Pulmonary artery endothelial cell (primary cell): ENCODE measurements around the gene WDR26. TPM values are rescaled to one million over a fixed set of nuclear protein-coding genes. Genes with fewer than 3 reads are reported as not detected.
"Not testable (repeated sequence)": the region's sequence is repeated elsewhere in the genome, so short reads cannot be mapped to it uniquely, and the experiment has no call there.

Experiments used
- DNase-seq: peaks from one replicate; pipeline ENCODE4 v3.0.0-alpha.2; 2011; ENCODE audit warnings: low read depth, low spot score
- total RNA-seq: library from RNA; depleted of rRNA; stranded (reverse); fragments of >200 nt; gene quantifications from 2 replicates; pipeline ENCODE4 v1.2.3, GENCODE V29; 2014

Gene WDR26
- total RNA-seq, result 59.7 and 61.0 TPM in 2 replicates

DNA sequence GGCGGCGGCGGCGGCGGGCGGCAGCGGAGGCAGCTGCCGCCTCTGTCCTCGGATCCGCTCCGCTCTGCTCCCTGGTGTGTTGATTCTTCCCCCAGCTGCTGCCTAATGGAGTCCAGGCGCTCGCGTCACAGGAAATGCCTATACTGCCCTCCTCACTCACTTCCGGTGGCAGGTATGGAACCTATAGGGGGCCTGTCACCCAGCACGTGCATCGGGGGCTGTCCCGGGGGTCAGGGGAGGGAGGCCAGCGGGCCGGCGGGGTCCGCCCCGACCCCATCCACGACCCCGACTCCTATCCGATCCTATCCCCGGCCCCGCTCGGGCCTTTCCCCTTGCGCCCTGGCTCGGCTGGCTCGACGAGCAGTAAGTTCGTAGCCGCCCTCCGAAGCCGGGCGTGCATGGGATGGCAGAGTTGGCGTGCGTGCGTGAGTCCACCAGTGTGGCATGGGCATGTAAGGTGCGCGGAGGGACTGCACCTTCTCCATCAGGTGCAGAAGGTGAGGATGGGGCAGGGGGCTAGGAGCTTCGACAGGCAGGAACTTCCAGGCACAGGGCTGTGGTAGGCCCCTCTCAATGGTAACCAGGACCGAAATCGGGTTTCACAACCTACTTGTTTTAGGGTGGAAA is at the start of gene WDR26:
Gene WDR26 (minus strand): TSS at position 107 of the 627 bp plus-strand sequence.
- DNase-seq, result no peak

DNA sequence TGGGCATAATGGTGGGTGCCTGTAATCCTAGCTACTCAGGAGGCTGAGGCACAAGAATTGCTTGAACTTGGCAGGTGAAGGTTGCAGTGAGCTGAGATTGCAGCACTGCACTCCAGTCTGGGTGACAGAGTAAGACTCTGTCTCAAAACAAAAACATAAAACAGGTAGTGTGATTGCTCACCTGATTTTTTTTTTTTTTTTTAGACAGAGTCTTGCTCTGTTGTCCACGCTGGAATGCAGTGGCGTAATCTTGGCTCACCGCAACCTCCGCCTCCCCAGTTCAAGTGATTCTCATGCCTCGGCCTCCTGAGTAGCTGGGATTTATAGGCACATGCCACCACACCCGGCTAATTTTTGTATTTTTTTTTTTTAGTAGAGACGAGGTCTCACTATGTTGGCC is 48.6 kb upstream of the WDR26 start:
- not testable (repeated sequence) for DNase-seq

DNA sequence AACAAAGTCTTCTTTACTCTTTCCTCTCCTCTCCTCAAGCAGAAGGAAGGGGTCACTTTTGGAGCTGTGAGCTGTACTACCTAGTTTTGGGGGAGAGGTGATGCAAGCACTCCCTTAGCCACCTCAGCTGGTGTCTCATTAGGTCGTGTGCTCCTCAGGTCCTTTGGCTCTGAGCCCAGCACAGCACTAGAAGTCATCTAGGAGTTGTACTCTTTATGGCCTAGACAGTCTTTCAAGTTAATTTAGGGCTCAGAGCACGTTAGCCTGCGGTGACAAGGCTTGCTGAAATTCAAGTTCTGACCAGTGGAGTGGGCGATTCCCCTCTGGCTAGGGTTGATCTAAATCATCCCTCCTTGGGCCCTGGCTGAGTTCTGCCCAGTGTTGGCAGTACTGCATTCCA is 48.0 kb upstream of the WDR26 start:
- no peak for DNase-seq

DNA sequence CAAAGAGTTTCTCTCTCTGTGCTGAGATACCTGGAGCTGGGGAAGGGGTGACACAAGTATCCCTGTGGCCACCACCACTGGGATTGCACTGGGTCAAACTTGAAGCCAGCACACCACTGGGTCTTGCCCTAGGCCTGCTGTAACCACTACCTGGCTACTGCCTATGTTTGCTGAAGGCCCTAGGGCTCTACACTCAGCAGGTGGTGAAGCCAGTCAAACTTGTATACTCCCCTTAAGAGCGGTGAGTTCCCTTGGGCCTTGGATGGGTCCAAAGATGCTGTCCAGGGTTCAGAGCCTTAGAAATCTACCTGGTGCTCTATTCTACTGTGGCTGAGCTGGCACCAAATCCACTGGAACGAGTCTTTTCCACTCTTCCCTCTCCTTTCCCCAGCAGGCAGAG is 47.0 kb upstream of the WDR26 start:
- DNase-seq, result no peak

DNA sequence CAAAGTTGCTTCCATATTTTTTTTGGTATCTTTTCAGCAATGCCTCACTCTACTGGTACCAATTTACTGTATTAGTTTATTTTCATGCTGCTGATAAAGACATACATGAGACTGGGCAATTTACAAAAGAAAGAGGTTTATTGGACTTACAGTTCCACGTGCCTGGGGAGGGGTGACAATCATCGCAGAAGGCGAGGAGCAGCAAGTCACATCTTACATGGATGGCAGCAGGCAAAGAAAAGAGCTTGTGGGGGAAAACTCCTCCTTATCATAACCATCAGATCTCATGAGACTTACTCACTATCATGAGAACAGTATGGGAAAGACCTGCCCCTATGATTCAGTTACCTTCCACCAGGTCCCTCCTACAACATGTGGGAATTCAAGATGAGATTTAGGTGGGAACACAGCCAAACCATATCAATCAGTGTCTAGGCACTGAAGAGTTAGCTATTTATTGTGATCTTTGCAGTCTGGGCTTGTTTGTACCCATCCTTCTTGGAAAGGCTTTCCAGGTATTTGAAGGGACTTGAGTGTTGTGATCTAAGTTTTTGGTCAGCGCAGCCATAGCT is 46.4 kb upstream of the WDR26 start:
- not testable (repeated sequence) for DNase-seq

DNA sequence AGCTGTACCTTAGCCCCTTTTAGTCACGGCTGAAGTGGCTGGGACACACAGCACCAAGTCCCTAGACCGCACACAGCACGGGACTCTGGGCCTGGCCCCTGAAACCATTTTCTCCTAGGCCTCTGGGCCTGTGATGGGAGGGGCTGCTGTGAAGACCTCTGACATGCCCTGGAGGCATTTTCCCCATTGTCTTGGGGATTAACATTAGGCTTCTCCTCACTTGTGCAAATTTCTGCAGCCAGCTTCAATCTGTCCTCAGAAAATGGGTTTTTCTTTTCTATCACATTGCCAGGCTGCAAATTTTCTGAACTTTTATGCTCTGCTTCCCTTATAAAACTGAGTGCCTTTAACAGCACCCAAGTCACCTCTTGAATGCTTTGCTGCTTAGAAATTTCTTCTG is 45.6 kb upstream of the WDR26 start:
- DNase-seq, result not testable (repeated sequence)

DNA sequence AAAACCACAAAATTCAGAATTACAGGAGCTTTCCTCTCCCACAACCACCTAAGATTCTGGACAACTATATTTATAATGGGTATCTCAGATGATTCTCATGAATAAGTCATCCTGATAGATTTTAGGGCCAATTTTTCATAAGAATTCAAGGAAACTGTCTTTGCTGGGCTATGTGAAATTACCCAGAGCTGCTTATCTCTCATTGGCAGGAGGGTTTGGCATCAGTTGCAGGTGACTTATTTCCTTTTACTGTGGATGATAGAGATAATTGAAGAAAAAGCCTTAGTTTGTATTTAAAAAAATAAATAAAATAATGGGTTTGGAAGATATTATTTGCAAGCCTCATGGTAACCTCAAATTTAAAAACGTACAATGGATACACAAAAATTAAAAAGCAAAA is 38.2 kb upstream of the WDR26 start:
- DNase-seq, result no peak

DNA sequence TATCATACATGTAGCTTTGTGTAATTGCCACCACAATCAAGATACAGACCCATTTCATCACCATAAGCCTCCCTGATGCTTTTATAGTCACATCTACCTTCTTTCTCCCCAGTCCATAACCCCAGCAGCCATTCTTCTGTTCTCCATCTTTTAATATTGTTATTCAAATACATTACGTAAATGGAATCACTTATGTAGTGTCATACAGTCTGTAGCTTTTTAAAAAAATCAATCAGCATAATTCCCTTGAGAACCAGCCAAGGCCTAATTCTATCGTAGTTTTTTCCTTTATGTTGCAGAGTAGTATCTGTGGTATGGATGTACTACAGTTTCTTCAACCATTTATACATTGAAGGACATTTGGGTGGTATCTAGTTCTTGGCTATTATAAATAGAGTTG is 31.6 kb upstream of the WDR26 start:
- no peak for DNase-seq

DNA sequence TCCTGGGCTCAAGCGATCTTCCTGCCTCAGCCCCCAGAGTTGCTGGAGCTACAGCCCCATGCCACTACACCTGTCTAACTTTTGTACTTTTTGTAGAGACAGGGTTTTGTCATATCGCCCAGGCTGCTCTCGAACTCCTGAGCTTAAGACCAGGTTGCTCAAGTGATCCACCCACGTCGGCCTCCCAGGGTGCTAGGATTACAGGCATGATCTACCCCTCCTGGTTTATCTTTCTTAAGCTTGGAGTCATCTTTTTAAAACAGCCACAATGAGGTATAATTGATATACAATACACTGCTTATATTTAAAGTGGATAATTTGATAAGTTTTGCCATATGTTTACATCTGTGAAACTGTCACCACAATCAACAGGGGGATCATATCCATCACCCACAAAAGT is 25.4 kb upstream of the WDR26 start:
- DNase-seq, result no peak

DNA sequence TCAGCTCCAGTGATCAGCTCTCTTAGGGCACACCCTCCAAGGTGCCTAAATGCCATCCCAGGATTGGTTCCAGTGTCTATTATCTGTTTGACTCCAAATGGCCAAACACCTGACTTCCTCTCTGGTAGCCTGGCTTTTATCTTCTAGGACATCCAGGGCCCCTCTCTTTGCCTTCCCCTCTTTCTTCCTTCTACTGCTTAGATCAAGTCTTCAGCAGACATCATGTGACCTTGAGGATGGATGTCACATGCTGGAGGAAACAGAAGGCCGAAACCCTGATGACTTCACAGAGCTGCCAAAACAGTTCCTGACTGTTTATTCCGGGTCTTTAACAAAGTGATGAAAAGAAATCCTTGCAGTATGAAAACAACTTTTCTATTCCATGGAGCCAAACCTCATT is 24.4 kb upstream of the WDR26 start:
- peak; percentile 48 for DNase-seq

DNA sequence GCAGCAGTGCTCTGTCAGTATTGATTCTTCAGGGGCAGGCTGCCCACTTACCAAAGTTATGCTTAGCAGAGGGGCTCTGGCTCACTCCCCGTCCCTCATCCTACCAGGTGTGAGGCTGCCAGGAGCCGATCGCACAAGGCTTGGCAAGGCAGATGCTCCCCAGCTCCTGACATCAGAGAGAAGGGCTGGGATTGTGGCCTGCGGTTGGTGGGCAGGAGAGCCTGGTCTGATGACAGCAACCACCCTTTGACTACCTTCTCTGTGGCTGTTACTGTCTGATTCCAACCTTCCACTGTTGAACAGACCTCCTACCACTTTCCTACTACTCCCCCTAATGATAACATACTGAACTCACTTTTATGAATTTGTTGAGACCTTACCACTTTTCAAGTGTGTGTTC is 23.7 kb upstream of the WDR26 start:
- no peak for DNase-seq

DNA sequence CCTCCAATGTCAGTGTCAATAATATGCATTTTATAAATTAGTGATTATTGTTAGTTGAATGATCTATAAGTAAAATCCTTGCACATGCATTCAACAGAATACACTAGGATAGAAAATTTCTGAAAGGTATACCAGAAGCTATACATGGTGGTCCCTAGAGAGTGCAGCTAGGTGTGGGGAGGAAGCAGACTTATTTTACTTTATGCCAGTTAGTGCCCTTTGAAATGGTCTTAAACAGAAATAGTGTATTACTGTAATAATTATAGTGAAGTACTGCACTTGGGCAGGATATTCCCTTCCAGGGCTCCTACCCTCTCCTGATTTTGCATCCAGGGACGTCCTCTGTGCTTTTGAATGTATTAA is 23.2 kb upstream of the WDR26 start:
- no peak for DNase-seq

DNA sequence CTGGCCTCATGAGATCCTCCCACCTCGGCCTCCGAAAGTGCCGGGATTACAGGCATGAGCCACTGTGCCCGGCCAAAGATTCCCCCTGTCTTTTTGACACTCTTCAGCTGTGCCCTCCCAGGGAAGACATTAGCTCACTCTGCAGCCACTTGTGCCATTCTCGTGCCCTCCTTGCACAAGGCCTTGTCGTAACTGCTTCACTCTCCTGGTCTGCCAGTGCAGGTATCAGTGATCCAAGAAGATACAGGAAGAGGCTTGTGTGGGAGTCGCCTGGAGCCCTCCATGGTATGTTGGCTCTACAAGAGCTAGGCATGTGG is 22.0 kb upstream of the WDR26 start:
- no peak for DNase-seq

DNA sequence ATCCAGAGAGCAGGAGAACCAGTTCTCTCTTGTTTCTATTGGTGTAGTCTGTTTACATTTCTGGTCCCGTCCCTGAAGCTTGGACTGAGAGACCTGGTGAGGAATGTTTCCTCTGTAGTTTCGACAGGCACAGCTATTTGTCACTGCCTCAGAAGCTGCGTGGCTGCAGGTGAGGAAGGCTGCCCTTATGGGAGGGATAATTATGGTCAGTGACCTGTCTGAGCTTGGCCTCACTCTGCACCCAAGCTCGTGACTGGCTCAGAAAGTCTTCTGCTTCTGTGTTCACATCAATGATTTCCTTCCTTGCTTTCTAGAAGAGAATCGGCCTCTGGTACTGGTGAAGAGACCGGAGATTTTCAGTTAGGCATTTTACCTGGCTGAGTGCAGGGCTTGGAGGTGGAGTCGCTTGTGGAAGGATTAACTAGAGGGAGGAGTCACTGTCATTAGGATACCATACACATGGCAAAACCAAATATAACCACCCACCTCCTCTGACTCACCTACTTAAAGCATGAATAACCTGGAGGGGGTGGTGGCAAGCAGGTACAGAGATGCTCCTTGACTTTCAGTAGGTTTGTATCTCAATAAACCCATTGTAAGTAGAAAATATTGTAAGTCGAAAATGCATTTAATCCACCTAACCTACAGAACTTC is 19.9 kb upstream of the WDR26 start:
- DNase-seq, result no peak

DNA sequence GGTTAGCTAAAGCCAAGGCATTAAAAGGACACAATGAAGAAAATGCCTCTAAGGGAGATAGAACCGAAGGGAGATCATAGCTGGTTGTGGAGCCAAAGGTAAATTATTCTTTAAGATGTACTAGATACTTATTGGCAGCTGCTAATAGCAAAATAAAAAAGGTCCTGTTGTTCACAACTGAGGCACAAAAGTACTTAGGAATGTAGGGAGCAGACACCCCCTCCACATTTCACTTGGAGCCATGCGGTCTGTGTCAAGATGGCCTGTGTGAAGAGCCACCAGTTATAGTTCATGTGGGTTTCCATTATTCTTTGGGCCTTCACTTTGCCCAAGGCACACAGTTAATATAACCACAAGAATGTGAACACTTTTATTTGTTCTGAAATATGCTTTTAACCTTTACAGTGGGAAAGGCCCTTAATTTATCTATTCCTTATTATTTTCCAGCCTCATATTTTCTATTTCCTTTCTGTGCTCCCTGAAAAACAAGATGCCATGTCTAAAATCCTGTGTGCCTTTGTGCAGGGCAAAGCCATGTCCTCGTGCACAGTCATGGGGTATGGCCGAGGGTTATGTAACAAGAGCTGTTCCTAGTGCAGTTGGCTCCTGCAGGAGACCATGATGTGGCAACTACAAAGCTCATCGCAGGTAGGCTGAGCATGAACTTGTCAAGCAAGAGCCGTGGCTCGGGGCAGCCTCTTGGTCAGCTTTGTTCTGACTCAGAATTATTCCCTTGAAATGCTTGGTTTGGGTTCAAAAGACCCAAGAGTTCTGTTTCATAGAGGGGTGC is 16.2 kb upstream of the WDR26 start:
- no peak for DNase-seq

DNA sequence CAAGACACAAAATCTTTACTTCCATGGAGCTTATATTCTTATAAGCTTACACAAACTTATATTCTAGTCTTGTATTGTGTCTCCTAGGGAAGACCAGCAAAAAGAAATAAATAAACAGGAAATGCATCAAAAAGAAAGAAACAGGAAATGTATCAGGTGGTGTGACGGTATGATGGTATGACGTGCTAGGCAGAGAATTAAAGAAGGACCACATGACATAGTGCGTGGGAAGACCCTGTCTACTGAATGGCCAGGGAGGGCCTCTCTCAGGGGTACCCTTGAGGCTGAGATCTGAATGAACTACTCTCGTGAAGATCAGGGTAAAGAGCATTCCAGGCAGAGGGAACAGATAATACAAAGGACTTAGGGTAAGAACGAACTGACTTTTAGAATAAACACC is 15.6 kb upstream of the WDR26 start:
- no peak for DNase-seq

DNA sequence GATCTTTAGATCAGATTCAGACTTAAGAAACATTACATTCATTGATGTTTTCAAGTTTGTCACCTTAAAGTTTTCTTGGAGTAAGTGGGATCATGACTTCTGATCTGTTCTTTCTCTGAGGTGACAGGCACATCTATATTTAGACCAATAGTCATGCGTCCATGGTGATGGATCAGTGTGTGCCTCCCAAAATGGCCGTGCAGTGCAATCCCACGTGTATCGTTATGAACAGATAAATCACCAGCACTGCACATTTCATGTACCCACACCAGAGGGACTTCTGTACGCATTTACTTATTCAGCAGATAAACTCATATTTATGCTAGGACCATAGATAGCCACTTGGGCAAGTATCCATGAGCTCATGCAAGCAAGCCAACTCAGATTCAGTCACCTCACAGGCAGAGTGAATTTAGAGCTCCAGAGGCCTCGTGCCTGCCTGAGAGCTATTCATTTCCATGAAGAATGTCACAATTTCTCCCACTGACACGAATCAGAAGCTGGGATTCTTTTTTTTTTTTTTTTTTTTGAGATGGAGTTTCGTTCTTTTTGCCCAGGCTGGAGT is 13.9 kb upstream of the WDR26 start:
- no peak for DNase-seq

DNA sequence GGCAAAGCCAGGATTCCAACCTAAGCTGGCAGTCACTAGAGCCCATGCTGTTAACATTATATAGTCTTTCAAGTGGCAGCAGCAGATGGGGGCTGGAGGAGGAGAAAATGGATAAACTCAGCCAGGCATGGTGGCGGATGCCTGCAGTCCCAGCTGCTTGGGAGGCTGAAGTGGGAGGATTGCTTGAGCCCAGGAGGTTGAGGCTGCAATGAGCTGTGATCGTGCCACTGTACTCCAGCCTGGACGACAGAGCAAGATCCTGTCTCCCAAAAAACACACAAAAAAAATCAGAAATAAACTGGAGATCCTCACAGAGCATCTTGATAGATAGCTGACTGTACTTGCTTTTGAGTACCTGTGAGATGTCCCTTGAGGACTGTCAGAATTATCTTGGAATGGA is 13.4 kb upstream of the WDR26 start:
- DNase-seq, result no peak

DNA sequence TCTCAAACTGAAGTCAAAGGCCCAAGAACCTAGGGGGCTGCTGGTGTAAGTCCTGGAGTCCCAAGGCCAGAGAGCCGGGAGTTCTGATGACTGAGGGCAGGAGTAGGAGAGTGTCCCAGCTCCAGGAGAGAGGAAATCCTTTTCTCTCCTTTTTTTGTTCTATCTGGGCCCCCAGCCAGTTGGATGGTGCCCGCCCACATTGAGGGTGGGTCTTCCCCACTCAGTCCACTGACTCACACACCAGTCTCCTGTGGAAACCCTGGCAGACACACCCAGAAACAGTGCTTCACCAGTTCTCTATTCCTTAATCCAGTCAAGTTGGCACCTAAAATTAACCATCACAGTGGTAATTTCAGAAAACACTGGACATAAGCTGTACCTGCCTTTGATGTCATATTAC is 12.7 kb upstream of the WDR26 start:
- no peak for DNase-seq

DNA sequence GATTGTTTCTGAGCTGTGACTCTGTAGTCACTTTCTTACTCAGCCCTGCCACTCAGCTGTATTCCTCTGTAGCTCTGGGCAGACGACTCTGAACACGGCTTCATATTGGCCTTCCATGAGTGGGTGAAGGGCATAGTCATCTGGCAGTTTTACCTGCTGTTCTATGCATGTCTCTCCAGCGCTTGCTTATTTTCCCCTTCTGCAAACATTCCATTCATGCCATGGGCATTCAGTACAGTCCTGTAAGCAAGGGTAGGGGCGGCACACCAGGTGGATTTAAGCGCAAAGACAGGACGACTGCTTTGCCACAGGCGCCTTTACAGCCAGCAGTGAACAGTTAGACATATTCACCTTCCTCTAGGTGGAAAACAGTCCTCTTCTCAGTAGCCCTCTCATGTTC is 4.4 kb upstream of the WDR26 start:
- no peak for DNase-seq

DNA sequence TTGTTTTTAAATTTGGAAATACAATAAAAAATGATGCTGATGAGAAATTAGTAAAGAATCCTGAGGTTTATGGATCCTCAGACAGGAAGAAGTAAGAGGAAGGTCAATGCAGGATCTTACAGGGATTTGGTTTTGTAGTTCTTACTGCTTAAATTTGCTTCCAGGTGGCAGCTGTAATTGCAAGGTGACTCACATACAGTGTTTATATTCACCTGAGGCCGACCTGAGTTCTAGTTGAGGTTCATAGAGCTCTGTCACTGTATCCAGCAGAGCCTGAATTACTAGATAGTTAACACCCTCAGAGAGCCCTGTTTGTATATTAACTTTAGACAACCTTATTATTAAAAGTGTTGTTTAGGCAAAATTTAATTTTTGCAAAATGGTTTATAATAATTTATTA is 1.4 kb upstream of the WDR26 start:
- DNase-seq, result no peak

DNA sequence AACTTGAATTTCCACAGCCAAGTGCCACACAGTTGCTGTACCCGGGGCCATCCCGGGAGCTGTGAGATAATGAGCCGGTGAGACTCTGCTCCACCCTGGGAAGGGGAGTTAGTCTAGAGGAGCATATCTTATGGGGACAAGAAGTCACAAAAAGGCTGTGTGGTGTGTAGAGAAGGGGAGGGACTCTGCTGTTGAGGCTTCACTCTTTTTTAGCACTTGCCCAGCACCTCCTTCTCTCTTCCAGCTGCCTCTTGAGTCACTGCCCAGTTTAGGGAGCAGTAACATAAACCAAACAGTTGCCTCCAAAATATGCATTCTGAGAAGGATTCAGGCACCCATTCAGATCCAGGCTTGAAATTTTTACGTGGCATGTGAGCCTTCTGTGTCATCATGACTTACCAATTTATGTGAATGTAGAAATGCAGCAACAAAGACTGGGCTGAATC is 744 bp upstream of the WDR26 start:
- DNase-seq, result no peak
